ENCODE data around the gene C3.
"Not testable (repeated sequence)": the region's sequence is repeated elsewhere in the genome, so short reads cannot be mapped to it uniquely, and the experiment has no call there.

- TF ChIP-seq, protein P1, sequence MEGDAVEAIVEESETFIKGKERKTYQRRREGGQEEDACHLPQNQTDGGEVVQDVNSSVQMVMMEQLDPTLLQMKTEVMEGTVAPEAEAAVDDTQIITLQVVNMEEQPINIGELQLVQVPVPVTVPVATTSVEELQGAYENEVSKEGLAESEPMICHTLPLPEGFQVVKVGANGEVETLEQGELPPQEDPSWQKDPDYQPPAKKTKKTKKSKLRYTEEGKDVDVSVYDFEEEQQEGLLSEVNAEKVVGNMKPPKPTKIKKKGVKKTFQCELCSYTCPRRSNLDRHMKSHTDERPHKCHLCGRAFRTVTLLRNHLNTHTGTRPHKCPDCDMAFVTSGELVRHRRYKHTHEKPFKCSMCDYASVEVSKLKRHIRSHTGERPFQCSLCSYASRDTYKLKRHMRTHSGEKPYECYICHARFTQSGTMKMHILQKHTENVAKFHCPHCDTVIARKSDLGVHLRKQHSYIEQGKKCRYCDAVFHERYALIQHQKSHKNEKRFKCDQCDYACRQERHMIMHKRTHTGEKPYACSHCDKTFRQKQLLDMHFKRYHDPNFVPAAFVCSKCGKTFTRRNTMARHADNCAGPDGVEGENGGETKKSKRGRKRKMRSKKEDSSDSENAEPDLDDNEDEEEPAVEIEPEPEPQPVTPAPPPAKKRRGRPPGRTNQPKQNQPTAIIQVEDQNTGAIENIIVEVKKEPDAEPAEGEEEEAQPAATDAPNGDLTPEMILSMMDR (IDR thresholded peaks at IDR 0.05) = not testable (repeated sequence)
- TF ChIP-seq ZFX (IDR thresholded peaks at IDR 0.05; ENCODE audit: borderline replicate concordance) = not testable (repeated sequence)
Observed at GRCh38 chr19:6708913-6709312, 11.5 kb downstream of the C3 start.

Measured in 22Rv1 (cell line).